Iris pigment epithelial cell (primary cell): ENCODE measurements around the gene ST8SIA4.

Experiments
- DNase-seq: peaks from one replicate; pipeline ENCODE4 v3.0.0-alpha.2; 2011; ENCODE audit warnings: low read depth

ST8SIA4 gene

GRCh38 chr5:100867039-100867562, 36.0 kb downstream of the ST8SIA4 start:
- DNase-seq, result no peak

- no peak for DNase-seq
Observed at GRCh38 chr5:100864931-100865330, 38.2 kb downstream of the ST8SIA4 start.

GRCh38 chr5:100863739-100864138, 39.3 kb downstream of the ST8SIA4 start:
- DNase-seq, result no peak

GRCh38 chr5:100861148-100861547, 41.9 kb downstream of the ST8SIA4 start:
- no peak for DNase-seq

GRCh38 chr5:100860407-100860806, 42.7 kb downstream of the ST8SIA4 start:
- DNase-seq, result no peak

- no peak for DNase-seq
Observed at GRCh38 chr5:100858987-100859545, 44.0 kb downstream of the ST8SIA4 start.

- no peak for DNase-seq
Observed at GRCh38 chr5:100856462-100856861, 46.6 kb downstream of the ST8SIA4 start.

- DNase-seq, result no peak
Observed at GRCh38 chr5:100855937-100856430, 47.1 kb downstream of the ST8SIA4 start.

- no peak for DNase-seq
Observed at GRCh38 chr5:100855295-100855694, 47.8 kb downstream of the ST8SIA4 start.

GRCh38 chr5:100854591-100854990, 48.5 kb downstream of the ST8SIA4 start:
- DNase-seq, result no peak

- DNase-seq, result no peak
Observed at GRCh38 chr5:100853582-100853981, 49.5 kb downstream of the ST8SIA4 start.

GRCh38 chr5:100852988-100853449, 50.1 kb downstream of the ST8SIA4 start:
- DNase-seq, result no peak

GRCh38 chr5:100852051-100852450, 51.0 kb downstream of the ST8SIA4 start:
- DNase-seq, result no peak

GRCh38 chr5:100846772-100847171, 56.3 kb downstream of the ST8SIA4 start:
- no peak for DNase-seq

- no peak for DNase-seq
Observed at GRCh38 chr5:100842080-100842479, 61.0 kb downstream of the ST8SIA4 start.

GRCh38 chr5:100841358-100842076, 61.6 kb downstream of the ST8SIA4 start:
- DNase-seq, result peak; percentile 31

GRCh38 chr5:100840789-100841188, 62.3 kb downstream of the ST8SIA4 start:
- DNase-seq, result no peak

GRCh38 chr5:100840370-100840769, 62.7 kb downstream of the ST8SIA4 start:
- peak; percentile 78 for DNase-seq

GRCh38 chr5:100838048-100838473, 65.0 kb downstream of the ST8SIA4 start:
- DNase-seq, result peak; percentile 35

GRCh38 chr5:100834519-100834918, 68.6 kb downstream of the ST8SIA4 start:
- no peak for DNase-seq

GRCh38 chr5:100832252-100833230, 70.5 kb downstream of the ST8SIA4 start:
- no peak for DNase-seq

GRCh38 chr5:100828898-100829356, 74.2 kb downstream of the ST8SIA4 start:
- no peak for DNase-seq
